Activated CD4-positive, CD25-positive, alpha-beta regulatory T cell treated with anti-CD3 and anti-CD28 coated beads, Interleukin-2, amount 50 U/mL, for 16 hours (primary cell): ENCODE data around the gene SGPP2.
"Not testable (repeated sequence)": the region's sequence is repeated elsewhere in the genome, so short reads cannot be mapped to it uniquely, and the experiment has no call there.

Source experiments
- DNase-seq: peaks from one replicate; pipeline ENCODE4 v3.0.0-alpha.2; 2020; ENCODE audit warnings: low read depth, low spot score

SGPP2 gene

DNA sequence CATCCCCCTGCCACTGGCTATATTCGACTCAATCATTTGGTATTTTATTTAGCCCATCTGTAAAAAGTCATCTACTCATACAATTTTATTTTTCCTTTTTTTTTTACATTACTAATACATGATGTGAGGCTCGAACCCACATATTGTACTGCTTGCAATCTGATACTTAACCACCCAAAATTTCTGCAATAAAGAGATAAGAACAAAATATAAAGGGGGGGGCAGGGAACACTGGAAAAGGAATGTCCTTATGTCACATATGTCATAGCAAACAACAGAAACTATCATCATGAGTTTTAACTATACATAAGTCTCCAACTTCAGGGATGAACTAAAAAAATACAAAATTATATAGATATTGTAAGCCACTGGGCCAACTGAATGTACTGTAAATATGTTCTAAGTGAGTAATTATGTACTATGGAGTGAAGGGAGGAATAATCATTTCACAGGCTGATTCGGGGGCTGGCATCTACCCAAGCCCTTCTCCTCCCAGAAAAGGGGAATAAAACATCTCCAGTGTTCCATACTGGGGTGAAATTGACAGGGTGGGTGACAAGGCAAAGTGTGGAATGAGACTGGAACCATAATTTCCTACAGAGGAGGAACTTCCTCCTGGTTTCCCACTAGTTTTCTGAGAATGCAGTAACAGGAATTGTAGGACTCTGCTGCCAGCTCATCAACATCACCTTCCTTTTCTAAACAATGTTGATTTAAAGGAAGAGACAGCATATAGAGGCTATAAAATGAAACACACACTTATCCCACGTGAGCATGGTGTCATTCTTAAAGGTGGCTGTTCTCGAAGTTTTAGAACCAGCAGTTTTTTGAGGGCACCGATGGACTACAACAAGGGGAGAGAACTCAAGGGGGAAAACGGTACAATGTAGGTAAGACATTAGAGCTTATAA is 152.1 kb downstream of the SGPP2 start:
- DNase-seq = no peak

GRCh38 chr2:222577341-222577740 is 153.0 kb downstream of the SGPP2 start:
- DNase-seq = no peak

DNA sequence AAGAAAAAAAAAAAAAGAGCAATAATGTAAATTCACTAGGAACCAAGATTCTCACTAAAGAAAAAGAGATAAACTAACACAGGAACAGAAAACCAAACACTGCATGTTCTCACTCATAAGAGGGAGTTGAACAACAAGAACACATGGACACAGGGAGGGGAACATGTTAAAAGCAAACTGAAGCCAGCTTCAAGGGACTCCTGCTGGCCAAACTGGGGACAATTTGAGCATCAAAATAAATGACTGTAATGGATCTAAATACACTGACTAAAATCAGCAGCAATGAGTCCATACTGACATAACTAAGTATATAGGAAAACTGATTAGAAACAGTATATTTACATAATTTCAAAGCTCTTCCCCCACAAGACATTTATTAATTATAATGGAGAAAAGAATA is 158.6 kb downstream of the SGPP2 start:
- DNase-seq = no peak

GRCh38 chr2:222584589-222584988 is 160.2 kb downstream of the SGPP2 start:
- DNase-seq = not testable (repeated sequence)

DNA sequence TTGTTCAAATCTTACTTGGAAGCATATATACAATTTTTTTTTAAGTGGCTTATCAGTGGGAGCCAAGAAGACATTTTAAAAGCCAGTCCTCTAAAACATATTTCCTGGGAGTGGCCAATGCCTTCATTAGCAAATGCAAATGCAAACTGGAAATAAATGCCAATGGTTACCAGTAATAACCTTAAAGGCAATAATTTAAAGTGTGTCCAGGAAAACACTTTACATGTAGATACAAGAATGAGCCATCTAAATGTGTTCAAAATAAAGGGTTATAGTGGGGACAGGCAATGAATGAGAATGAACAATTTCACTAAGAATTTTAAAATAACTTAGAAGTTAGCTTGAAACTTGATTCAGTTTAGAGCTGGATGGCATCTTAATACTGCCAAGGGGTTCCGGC is 167.3 kb downstream of the SGPP2 start:
- DNase-seq = no peak

DNA sequence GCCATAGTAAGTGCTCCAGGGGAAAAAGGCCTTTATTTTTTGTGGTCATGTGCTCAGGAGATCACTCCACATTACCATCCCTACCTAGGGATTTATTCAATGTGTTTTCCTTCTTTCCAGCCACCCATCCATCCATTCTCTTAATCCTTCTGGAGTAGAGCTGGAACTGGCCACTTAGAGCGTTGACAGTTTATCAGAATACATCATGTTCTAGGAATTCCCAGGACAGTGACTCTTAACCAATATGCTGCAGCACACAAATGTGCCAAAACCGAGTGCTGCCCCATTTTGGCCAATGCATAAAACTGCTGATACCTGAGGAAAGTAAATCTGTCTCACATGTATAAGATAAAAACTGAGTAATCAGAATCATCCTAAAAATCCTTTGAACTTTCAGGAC is 167.8 kb downstream of the SGPP2 start:
- DNase-seq = no peak

DNA sequence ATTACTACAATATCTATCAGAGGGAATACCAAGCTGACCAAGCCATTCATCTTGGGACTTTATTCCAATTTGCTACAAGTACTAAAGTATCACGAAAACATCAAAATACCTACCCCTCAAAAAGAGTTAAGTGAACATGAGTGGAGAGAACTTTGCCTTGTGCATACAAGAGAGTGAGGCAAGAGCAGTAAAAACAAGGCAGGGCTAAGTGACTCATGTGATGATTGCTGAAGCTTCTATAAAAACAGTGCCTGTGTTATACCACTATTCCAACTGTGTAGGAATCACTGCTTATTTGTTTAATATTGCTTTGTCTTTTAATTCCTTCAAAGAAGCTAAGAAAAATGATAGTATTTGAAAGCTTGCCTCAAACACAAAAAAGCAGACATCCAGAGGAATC is 170.3 kb downstream of the SGPP2 start:
- no peak for DNase-seq

DNA sequence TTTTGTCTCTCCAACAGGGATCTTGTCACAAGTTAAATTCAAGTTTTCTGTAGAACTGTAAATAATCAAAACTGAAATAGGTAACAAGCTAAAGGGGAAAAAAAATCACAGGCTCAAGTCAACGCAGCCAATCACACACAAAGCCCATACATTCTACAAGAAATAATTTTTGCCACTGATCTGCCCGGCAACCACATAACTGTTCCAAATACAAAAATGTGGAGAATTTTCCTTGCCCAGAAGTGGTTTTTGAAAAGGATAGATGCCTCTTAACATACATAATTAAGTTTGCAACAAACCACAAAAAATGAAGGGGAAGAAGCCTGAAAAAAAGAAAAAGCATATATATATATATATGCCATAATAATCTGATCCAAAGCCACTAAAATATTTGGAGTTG is 171.2 kb downstream of the SGPP2 start:
- no peak for DNase-seq

DNA sequence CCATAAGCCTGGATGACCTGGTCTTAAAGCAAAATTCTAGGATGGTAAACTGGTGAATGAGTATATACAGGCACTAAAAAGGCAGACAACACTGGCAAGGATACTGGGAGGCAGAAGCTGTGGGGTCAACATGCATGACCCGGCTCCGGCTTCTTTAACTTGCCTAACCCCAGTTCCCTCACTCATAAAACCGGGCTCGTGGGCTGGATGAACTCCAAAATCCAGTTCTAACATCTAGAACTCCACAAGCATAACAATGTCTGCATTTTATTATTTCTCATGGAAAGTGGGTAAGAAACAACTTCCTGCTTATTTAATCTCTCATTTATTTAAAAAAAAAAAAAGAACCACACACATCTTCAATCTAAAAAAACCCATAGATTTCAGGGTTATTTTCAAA is 174.3 kb downstream of the SGPP2 start:
- no peak for DNase-seq

DNA sequence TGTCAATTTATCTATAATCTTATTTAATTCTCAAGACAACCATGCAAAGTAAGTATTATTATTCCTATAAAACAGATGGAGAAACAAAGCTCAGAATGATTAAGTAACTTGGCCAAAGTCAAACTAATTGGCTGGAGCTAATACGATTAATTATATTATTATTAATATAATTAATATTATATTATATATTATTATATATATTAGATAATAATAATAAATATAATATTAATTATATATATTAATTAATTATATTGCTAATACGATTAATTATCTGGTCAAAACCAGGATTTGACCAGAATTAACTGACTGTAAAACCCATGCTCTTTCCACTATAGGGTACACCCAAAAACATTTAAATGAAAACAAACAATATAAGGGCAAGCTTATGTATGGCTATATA is 179.2 kb downstream of the SGPP2 start:
- DNase-seq = no peak

DNA sequence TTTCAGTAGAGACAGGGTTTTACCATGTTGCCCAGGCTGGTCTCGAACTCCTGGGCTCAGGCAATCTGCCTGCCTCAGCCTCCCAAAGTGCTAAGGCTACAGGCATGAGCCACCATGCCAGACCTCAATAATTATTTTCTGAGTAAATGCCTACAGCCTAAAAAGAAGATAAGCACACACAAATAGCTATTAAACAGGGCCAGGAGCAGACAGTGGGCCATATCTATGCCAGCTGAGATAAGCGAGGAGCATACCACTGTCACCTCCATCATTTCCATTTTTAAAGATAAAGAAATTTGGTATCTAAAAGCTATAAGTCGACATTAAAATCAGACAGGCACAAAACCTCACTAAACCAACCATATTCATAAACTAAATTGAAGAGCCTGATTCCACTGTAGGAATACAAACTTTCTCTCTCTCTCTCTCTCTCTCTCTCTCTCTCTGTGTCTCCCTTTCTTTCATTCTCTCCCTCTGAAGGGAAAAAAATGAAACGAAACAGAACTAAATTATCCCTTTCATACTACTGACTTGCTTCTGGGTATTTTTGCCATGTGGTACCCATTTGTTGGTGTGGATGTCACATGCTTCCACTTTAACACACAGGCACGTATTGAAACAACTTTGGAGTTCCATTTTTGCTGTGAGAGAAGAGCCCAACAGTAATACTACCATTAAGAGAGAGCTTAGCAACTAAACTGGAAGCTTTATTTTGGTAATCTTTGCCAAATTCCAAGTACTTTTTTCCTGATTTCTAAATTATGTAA is 180.6 kb downstream of the SGPP2 start:
- no peak for DNase-seq

GRCh38 chr2:222606306-222606705 is 182.0 kb downstream of the SGPP2 start:
- no peak for DNase-seq

DNA sequence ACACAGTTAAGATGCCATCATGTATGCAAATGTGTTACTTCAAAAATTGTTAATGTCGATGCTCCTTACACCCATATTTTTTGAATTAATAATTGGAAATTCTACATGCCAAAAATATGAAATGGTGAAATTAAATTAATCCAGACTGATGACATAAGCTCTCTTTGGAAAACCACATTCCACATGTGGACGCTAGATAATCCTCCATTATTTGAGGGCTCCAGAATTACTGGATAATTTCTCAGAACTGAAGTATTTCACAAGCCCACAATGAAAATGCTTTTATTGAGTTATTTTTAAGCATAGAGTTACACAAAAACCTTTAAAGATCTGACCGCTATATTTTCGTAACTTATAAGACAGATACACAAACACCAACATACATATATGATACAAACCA is 183.7 kb downstream of the SGPP2 start:
- DNase-seq = no peak

GRCh38 chr2:222609381-222609780 is 185.0 kb downstream of the SGPP2 start:
- no peak for DNase-seq
